ENCODE data around the gene C1orf167. TPM values are rescaled to one million over a fixed set of nuclear protein-coding genes. Genes with fewer than 3 reads are reported as not detected.
A peak's percentile ranks its signal among the peaks of the same experiment; 100 is the strongest.

Gene C1orf167
- total RNA-seq, 1 donor from 2014 or later: not detected

GRCh38 chr1:11741919-11742558, 20.0 kb upstream of the C1orf167 start:
- no peak overlapping the region for H3K27ac Mint-ChIP-seq

DNA sequence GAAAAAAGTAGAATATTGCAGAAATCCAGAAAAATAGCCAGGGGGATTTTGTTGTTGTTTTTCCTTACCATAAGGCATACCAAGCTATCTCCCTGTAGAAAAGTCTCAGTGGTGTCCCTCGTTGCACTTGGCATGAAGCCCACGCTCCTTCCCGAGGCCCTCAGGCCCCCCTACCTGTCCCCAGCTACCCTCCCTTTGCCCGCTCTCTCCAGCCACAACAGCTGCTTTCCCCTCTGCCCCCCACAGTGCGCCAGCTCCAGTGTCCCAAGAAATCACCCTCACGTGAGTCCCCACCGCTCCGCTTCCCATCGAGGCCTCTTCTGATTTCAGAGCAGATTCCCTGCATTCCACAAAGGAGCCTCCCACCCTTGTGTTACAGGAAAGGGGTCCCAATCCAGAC, 17.7 kb upstream of the C1orf167 start:
- no peak overlapping the region for H3K27ac Mint-ChIP-seq
- no peak for DNase-seq
- no peak overlapping the region for H3K4me3 Mint-ChIP-seq
- no peaks in the 10 kb centered on the region for H3K9me3 Mint-ChIP-seq
- H3K36me3 Mint-ChIP-seq (ENCODE audit: low read depth): peaks cover 14% of the 10 kb centered on the region
- intact Hi-C loops (cut with micrococcal nuclease): no loop called here
- H3K27me3 Mint-ChIP-seq: no peaks in the 10 kb centered on the region
- peaks cover 39% of the 10 kb centered on the region for H3K4me1 Mint-ChIP-seq

More at GRCh38 chr1:11741919-11742558, 20.0 kb upstream of the C1orf167 start:
- Mint-ChIP-seq H3K9me3 (no peaks in the 10 kb centered on the region), H3K27me3 (no peaks in the 10 kb centered on the region), H3K4me3 (peak overlapping the region; percentile 18), H3K36me3 (ENCODE audit: low read depth) (peaks cover 12% of the 10 kb centered on the region), H3K4me1 (peaks cover 49% of the 10 kb centered on the region)
- no peak for DNase-seq
- intact Hi-C loops (cut with micrococcal nuclease): no loop called here

GRCh38 chr1:11746092-11746491, 15.9 kb upstream of the C1orf167 start:
- Mint-ChIP-seq H3K36me3 (ENCODE audit: low read depth) (peaks cover 12% of the 10 kb centered on the region), H3K9me3 (no peaks in the 10 kb centered on the region), H3K27ac (no peak overlapping the region), H3K4me1 (peaks cover 23% of the 10 kb centered on the region), H3K27me3 (no peaks in the 10 kb centered on the region), H3K4me3 (no peak overlapping the region)
- DNase-seq: no peak
- intact Hi-C loops (cut with micrococcal nuclease): no loop called here

GRCh38 chr1:11746795-11747487, 15.1 kb upstream of the C1orf167 start:
- H3K4me3 Mint-ChIP-seq: no peak overlapping the region
- DNase-seq: no peak
- no peaks in the 10 kb centered on the region for H3K27me3 Mint-ChIP-seq
- H3K4me1 Mint-ChIP-seq: peaks cover 15% of the 10 kb centered on the region
- no peak overlapping the region for H3K27ac Mint-ChIP-seq
- intact Hi-C loops (cut with micrococcal nuclease): no loop called here
- peaks cover 12% of the 10 kb centered on the region for H3K36me3 Mint-ChIP-seq (ENCODE audit: low read depth)
- no peaks in the 10 kb centered on the region for H3K9me3 Mint-ChIP-seq

DNA sequence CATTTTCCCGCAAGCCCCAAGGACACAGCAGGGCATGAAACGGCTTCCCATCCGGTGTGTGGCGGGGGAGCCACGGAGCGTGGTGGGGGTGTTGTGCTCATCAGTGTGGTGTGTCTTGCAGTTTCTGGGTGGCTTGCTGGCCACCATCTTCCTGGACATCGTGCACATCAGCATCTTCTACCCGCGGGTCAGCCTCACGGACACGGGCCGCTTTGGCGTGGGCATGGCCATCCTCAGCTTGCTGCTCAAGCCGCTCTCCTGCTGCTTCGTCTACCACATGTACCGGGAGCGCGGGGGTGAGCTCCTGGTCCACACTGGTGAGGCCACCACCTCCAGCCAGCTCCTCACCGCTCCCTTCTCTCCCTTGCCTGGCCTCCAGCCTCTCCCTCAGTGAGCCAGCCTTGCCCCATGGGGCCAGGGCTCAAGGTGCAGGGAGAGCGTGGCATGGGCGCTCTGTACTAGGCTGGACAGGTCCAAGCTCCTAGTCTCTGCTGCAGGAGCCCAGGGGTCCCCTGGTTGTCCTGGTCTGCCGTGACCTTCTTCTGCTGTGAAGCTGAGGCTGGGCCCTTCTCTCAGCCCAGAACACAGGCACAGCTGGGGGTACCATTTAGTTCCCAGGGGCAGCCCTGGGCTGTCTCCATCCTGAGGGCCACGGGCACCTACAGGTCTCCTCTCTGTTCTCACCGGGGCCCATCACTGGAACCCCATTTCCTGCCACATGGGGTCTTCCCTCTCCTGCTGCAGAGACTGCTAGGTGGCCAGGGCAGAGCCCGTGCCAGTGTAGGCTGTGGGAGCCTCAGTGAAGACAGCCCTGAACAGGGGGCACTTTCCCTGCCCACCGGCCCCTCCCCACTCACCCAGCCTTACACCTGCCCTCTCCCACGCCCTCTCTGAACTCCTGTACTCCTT, 13.4 kb upstream of the C1orf167 start:
- Mint-ChIP-seq H3K4me3 (no peak overlapping the region), H3K36me3 (ENCODE audit: low read depth) (peaks cover 9% of the 10 kb centered on the region), H3K9me3 (no peaks in the 10 kb centered on the region), H3K27me3 (no peaks in the 10 kb centered on the region), H3K27ac (no peak overlapping the region), H3K4me1 (peaks cover 12% of the 10 kb centered on the region)
- intact Hi-C loops (cut with micrococcal nuclease): no loop called here
- no peak for DNase-seq

DNA sequence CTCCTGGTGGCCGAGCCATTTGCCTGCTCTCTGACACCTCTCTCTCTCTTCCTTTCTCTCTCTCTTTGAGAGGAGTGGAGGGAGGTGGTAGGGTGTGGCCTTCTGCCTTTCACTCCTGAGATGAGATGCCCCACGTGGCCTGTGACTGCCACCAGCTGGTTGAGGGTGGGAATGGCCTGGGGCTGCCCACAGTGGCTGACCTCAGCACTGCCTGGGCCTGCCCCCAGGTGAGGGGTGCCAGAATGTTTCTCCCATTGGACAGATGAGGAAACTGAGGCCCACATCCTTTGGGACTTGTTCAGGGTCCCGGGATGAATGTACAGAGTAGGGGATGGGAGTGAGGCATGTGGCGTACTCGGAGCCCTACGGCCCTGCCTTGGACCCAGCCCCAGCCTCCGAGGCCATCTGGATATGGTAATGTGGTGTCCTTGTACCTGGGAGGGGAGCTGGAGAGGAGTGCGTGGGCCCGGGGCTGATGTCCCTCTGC, 12.7 kb upstream of the C1orf167 start:
- peaks cover 9% of the 10 kb centered on the region for H3K36me3 Mint-ChIP-seq (ENCODE audit: low read depth)
- intact Hi-C loops (cut with micrococcal nuclease): no loop called here
- DNase-seq: peak; percentile 78
- no peak overlapping the region for H3K4me3 Mint-ChIP-seq
- peaks cover 12% of the 10 kb centered on the region for H3K4me1 Mint-ChIP-seq
- H3K9me3 Mint-ChIP-seq: no peaks in the 10 kb centered on the region
- no peaks in the 10 kb centered on the region for H3K27me3 Mint-ChIP-seq
- H3K27ac Mint-ChIP-seq: no peak overlapping the region

GRCh38 chr1:11749996-11750395, 12.0 kb upstream of the C1orf167 start:
- Mint-ChIP-seq H3K9me3 (no peaks in the 10 kb centered on the region), H3K27ac (no peak overlapping the region), H3K4me1 (peaks cover 10% of the 10 kb centered on the region), H3K27me3 (no peaks in the 10 kb centered on the region), H3K4me3 (no peak overlapping the region), H3K36me3 (ENCODE audit: low read depth) (peaks cover 9% of the 10 kb centered on the region)
- intact Hi-C loops (cut with micrococcal nuclease): no loop called here
- no peak for DNase-seq

- intact Hi-C loops (cut with micrococcal nuclease): no loop called here
- H3K4me3 Mint-ChIP-seq: no peak overlapping the region
- H3K27ac Mint-ChIP-seq: no peak overlapping the region
Measured at GRCh38 chr1:11751087-11751486, 10.9 kb upstream of the C1orf167 start.

GRCh38 chr1:11752359-11753088, 9.5 kb upstream of the C1orf167 start:
- H3K9me3 Mint-ChIP-seq: no peaks in the 10 kb centered on the region
- DNase-seq: no peak
- intact Hi-C loops (cut with micrococcal nuclease): no loop called here
- H3K27ac Mint-ChIP-seq: no peak overlapping the region
- no peak overlapping the region for H3K4me3 Mint-ChIP-seq
- H3K36me3 Mint-ChIP-seq (ENCODE audit: low read depth): peaks cover 3% of the 10 kb centered on the region
- H3K27me3 Mint-ChIP-seq: peaks cover 8% of the 10 kb centered on the region
- peaks cover 9% of the 10 kb centered on the region for H3K4me1 Mint-ChIP-seq

More at GRCh38 chr1:11751087-11751486, 10.9 kb upstream of the C1orf167 start:
- Mint-ChIP-seq H3K36me3 (ENCODE audit: low read depth) (peaks cover 9% of the 10 kb centered on the region), H3K27me3 (peaks cover 3% of the 10 kb centered on the region), H3K4me1 (peaks cover 10% of the 10 kb centered on the region), H3K9me3 (no peaks in the 10 kb centered on the region)
- no peak for DNase-seq

DNA sequence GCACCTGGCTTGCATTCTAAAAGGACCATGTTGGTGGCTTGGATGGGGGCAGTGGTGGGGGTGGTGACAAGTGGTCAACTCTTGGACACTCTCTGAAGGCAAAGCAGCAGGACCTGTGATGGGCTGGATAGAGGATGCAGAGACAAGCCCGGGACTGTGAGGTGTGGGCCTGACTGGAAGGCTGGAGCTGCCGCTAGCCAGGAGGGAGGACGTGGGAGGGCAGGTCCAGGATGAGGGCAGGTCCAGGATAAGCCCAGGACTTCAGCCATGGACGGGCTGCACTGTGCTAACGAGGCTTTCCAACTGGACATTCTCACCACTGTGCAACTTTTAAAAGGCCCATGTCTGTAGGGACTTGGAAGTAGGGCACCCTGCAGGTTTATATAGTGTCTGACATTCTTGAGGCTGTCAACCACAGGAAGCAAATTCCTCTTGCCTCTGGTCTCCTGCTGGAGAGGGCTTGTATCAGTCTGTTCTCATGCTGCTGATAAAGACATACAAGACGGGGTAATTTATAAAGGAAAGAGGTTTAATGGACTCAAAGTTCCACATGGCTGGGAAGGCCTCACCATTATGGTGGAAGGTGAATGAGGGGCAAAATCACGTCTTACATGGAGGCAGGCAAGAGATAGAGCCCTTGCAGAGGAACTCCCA, 8.3 kb upstream of the C1orf167 start:
- Mint-ChIP-seq H3K27me3 (peaks cover 10% of the 10 kb centered on the region), H3K4me3 (no peak overlapping the region), H3K27ac (no peak overlapping the region), H3K9me3 (no peaks in the 10 kb centered on the region), H3K4me1 (peaks cover 6% of the 10 kb centered on the region), H3K36me3 (ENCODE audit: low read depth) (peaks cover 3% of the 10 kb centered on the region)
- DNase-seq: no peak
- intact Hi-C loops (cut with micrococcal nuclease): no loop called here

GRCh38 chr1:11757047-11757446, 4.9 kb upstream of the C1orf167 start:
- Mint-ChIP-seq H3K4me1 (peaks cover 2% of the 10 kb centered on the region), H3K27me3 (peaks cover 22% of the 10 kb centered on the region), H3K9me3 (no peaks in the 10 kb centered on the region), H3K36me3 (ENCODE audit: low read depth) (no peaks in the 10 kb centered on the region), H3K27ac (no peak overlapping the region), H3K4me3 (no peak overlapping the region)
- intact Hi-C loops (cut with micrococcal nuclease): no loop called here
- no peak for DNase-seq

GRCh38 chr1:11759791-11760190, 2.2 kb upstream of the C1orf167 start:
- intact Hi-C loops (cut with micrococcal nuclease): no loop called here
- no peak overlapping the region for H3K27ac Mint-ChIP-seq
- peaks cover 3% of the 10 kb centered on the region for H3K4me1 Mint-ChIP-seq
- DNase-seq: no peak
- H3K36me3 Mint-ChIP-seq (ENCODE audit: low read depth): no peaks in the 10 kb centered on the region
- no peaks in the 10 kb centered on the region for H3K9me3 Mint-ChIP-seq
- no peak overlapping the region for H3K4me3 Mint-ChIP-seq
- peaks cover 36% of the 10 kb centered on the region for H3K27me3 Mint-ChIP-seq

DNA sequence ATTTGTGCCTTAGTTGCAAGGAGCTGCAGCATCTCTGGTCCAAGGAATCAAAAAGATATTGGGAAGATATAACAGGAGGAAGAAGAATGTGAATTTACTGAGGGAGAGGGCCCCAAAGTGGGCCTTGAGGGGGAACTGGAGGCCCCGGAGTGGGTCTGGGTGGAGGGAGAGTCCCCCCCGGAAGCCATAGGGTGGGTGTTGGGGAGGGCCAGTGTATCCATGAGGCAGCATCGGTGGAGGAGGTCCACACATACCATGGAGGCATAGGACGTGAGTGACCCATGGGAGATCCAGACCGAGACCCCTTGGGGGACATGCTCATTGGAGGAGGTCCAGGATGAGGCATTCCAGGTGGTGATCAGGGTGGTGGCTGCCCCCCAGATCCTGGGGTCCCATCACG, 708 bp upstream of the C1orf167 start:
- intact Hi-C loops (cut with micrococcal nuclease): no loop called here
- no peaks in the 10 kb centered on the region for H3K9me3 Mint-ChIP-seq
- H3K36me3 Mint-ChIP-seq (ENCODE audit: low read depth): no peaks in the 10 kb centered on the region
- peaks cover 3% of the 10 kb centered on the region for H3K4me1 Mint-ChIP-seq
- H3K4me3 Mint-ChIP-seq: no peak overlapping the region
- no peak for DNase-seq
- no peak overlapping the region for H3K27ac Mint-ChIP-seq
- H3K27me3 Mint-ChIP-seq: peaks cover 32% of the 10 kb centered on the region

Measured in activated CD4-positive, alpha-beta T cell treated with anti-CD3 and anti-CD28 coated beads, Interleukin-2, amount 10 ng/mL, durations not matched to agents 24 days and 14 days (primary cell).